BJ (cell line): ENCODE results near the gene ARID3B. TPM values are rescaled to one million over a fixed set of nuclear protein-coding genes. Genes with fewer than 3 reads are reported as not detected.

Experiments
- CTCF ChIA-PET: fragments of 350-600 bp; formaldehyde crosslinking; extraction: SDS; loops from one replicate; lab custom pipeline; 2021; ENCODE audit warnings: antibody characterized with exemption, inconsistent platforms; lab: Yijun Ruan, JAX
- POLR2A ChIA-PET: fragments of 300-600 bp; sonication (Branson Sonifier 250); formaldehyde crosslinking; extraction: SDS; loops from one replicate; lab custom pipeline; 2021; ENCODE audit warnings: antibody characterized with exemption; lab: Charles Lee
- DNase-seq: peaks from one replicate; pipeline ENCODE4 v3.0.0-alpha.2; 2011; ENCODE audit warnings: low read depth
- H3K27me3 ChIP-seq: 2 replicates; pipeline ENCODE4 v1.6.0; 2011; ENCODE audit warnings: low read length; ENCODE audit not compliant: control insufficient read depth, insufficient read depth
- H3K36me3 ChIP-seq: 2 replicates; pipeline ENCODE4 v1.5.1; 2011; ENCODE audit warnings: low read length; ENCODE audit not compliant: control insufficient read depth, insufficient read depth
- H3K4me3 ChIP-seq: 2 replicates; pipeline ENCODE4 v1.5.1; 2011; ENCODE audit warnings: low read depth, mild to moderate bottlenecking, control low read depth, low read length
- polyA plus RNA-seq: library from polyadenylated mRNA; depleted of rRNA; stranded (reverse); fragments of >200 nt; gene quantifications from 2 replicates; pipeline ENCODE4 v1.2.3, GENCODE V29; 2011
- TF ChIP-seq, protein P1 (sequence below): IDR thresholded peaks from 2 replicates; pipeline ENCODE4 v1.5.1; 2011; ENCODE audit warnings: low read depth, mild to moderate bottlenecking, control low read depth, inconsistent platforms, low read length, moderate library complexity; ENCODE audit not compliant: insufficient read depth

ARID3B gene
- polyA plus RNA-seq, 1 experiment = 1.5 TPM

DNA sequence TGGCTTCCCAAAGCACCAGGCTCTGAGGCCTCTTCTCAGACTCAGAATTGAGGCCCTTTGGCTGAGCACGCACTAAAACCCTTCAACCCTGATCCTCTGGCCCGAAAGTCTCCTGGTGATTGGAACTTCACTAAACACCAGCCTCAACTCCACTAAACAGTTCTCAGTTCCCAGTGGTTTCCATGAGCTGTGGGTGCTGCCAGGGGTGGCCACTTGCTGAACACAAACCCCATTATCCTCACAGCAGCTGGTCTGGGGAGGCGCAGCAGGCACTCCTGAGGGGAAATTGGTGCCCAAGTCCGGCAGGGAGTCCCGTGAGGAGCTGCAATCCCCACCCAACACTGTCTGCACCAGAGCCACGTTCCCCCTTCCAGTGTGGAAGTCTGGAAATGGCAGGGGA is 70.8 kb downstream of the ARID3B start:
- Histone ChIP-seq H3K4me3 (no peak overlapping the region), H3K36me3 (no peaks in the 10 kb centered on the region), H3K27me3 (peaks cover 5% of the 10 kb centered on the region)
- ChIA-PET CTCF (interaction anchor here (0.7 to 13.7 kb wide), 2 partner anchors 22 to 237 kb away, joined by 3 to 135 read pairs; no protein-coding TSS in a partner anchor), POLR2A (no interaction called here)
- no peak for DNase-seq
- TF ChIP-seq, protein P1, sequence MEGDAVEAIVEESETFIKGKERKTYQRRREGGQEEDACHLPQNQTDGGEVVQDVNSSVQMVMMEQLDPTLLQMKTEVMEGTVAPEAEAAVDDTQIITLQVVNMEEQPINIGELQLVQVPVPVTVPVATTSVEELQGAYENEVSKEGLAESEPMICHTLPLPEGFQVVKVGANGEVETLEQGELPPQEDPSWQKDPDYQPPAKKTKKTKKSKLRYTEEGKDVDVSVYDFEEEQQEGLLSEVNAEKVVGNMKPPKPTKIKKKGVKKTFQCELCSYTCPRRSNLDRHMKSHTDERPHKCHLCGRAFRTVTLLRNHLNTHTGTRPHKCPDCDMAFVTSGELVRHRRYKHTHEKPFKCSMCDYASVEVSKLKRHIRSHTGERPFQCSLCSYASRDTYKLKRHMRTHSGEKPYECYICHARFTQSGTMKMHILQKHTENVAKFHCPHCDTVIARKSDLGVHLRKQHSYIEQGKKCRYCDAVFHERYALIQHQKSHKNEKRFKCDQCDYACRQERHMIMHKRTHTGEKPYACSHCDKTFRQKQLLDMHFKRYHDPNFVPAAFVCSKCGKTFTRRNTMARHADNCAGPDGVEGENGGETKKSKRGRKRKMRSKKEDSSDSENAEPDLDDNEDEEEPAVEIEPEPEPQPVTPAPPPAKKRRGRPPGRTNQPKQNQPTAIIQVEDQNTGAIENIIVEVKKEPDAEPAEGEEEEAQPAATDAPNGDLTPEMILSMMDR = no peak

DNA sequence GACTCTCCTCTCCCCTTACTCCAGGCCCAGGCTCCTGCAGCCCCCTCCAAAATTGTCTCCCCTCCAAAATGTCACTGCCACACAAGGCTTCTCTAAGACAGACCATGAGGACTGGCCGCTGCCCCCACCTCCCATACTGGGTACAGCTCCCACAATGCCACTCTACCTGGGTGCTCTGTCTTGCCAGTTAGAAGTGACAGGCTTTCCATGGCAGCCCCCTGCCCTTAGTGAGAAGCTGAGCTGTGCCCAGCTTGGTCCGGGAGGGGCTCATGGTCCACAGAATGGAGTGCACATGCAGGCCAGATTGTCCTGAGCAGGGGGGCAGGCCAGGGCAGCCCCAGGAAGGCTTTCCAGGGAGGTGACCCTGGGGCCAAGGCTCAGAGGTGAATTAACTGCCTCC is 71.7 kb downstream of the ARID3B start:
- no peak for DNase-seq
- peaks cover 5% of the 10 kb centered on the region for H3K27me3 ChIP-seq
- no peaks in the 10 kb centered on the region for H3K36me3 ChIP-seq
- TF ChIP-seq, protein P1 = no peak
- ChIA-PET POLR2A (no interaction called here), CTCF (interaction anchor here (2.2 to 13.7 kb wide), 2 partner anchors 21 to 230 kb away, joined by 11 to 135 read pairs; no protein-coding TSS in a partner anchor)
- no peak overlapping the region for H3K4me3 ChIP-seq

DNA sequence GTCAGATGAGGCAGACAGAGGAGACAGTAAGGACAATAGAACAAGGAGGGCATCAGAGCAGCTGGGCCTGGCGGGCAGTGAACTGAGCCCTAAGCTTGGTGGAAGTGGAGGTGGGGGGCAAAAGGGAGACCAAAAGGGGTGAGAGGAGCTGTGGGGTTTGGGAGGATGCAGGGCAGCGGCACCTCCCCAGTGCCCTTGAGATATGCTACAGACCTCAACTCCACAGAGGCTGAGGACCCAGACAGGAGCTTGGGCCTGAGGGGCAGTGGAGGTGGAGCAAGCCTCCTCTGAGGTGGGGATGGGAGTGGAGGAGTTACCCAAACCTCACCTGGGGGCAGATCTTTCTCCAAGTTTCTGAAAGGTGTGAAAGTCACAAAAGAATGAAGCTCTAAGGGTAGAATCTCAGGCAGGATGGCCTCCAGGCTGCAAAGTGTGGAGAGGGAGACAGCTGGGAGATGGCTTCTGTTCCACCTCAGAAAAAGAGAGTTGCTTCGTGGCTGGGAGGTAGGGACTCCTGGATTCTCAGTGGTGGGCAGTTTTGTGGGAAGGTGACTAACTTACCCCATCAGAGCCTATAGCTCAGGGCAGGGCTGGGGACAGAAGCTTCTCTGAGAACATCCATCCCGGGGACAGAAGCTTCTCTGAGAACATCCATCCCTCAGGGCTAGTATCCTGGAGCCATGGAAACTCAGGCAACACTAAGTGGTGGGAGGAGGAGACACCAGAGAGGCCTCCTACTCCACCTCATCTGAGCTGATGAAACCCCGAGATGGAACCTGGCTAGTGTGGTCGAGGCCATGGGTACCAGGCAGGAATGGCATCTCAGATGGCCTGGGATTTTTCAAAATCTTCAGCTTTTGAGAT is 72.3 kb downstream of the ARID3B start:
- Histone ChIP-seq H3K27me3 (peaks cover 3% of the 10 kb centered on the region), H3K4me3 (no peak overlapping the region), H3K36me3 (peaks cover under 1% of the 10 kb centered on the region; the same call in 1 of the 2 replicates)
- ChIA-PET CTCF (interaction anchor here (0.9 to 13.7 kb wide), 4 partner anchors 20 to 238 kb away, joined by 4 to 135 read pairs (median 10); no protein-coding TSS in a partner anchor), POLR2A (no interaction called here)
- DNase-seq = no peak
- TF ChIP-seq, protein P1 = no peak

DNA sequence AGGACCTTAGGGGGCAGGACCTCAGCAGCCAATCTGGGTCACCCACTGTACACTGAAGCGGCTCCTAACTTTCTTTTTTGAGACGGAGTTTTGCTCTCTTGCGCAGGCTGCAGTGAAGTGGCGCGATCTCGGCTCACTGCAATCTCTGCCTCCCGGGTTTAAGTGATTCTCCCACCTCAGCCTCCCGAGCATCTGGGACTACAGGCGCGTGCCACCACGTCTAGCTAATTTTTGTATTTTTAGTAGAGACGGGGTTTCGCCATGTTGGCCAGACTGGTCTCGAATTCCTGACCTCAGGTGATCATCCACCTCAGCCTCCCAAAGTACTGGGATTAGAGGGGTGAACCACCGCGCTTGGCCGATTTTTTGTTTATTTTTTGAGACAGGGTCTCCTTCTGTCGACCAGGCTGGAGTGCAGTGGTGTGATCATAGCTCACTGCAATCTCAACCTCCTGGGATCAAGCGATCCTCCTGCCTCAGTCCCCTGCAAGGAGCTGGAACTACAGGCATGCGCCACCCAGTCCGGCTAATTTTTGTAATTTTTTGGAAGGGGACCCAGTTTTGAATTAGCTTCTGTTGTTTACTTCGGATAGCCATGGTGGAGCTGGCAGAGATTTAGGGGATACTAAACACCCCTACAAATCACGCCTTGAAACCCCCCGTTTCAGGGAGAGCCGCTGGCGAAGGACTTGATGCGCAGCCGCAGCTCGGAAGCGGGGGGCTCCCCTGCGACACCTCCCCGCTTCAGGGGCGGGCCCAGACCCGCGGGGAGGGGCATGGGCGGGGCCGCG is 73.1 kb downstream of the ARID3B start:
- TF ChIP-seq, protein P1 = no peak
- peak overlapping the region; percentile 41 for H3K4me3 ChIP-seq
- CTCF ChIA-PET = interaction anchor here (0.6 to 13.7 kb wide), 5 partner anchors 19 to 650 kb away, joined by 4 to 135 read pairs (median 8); no protein-coding TSS in a partner anchor
- DNase-seq = no peak
- POLR2A ChIA-PET = interaction anchor here (0.6 to 0.7 kb wide), 2 partner anchors 16 to 589 kb away, joined by 3 read pairs; no protein-coding TSS in a partner anchor
- peaks cover 1% of the 10 kb centered on the region for H3K27me3 ChIP-seq
- peaks cover 3% of the 10 kb centered on the region for H3K36me3 ChIP-seq
